GM21367 (cell line): ENCODE data around the gene EEF1A1.
"Not testable (repeated sequence)": the region's sequence is repeated elsewhere in the genome, so short reads cannot be mapped to it uniquely, and the experiment has no call there.

Experiments
- ATAC-seq: cut with Tn5 transposase; IDR thresholded peaks from one replicate; pipeline ENCODE4 v1.9.1; 2021; ENCODE audit not compliant: unreplicated experiment

The EEF1A1 gene

GRCh38 chr6:73520688-73521350 is at the start of gene EEF1A1:
Gene EEF1A1 (minus strand): TSS chr6:73521032. CDS start chr6:73520026, 1,006 bp downstream.
- ATAC-seq, result peak; percentile 58

GRCh38 chr6:73569121-73569520 is 48.3 kb upstream of the EEF1A1 start:
- no peak for ATAC-seq

GRCh38 chr6:73566954-73567591 is 46.2 kb upstream of the EEF1A1 start:
- ATAC-seq, result no peak

DNA sequence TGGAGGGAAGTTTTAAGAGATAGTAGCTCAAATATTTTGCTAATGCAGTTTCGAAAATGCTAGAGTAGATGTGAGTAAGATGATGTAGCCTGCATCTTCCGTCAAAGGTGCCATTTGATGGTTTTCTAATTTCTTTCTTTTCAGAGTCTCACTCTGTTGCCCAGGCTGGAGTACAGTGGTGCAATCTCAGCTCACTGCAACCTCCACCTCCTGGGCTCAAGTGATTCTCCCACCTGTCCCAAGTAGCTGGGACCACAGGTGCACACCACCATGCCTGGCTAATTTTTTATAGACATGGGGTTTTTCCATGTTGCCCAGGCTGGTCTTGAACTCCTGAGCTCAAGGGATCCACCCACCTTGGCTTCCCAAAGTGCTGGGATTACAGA is 45.6 kb upstream of the EEF1A1 start:
- not testable (repeated sequence) for ATAC-seq

DNA sequence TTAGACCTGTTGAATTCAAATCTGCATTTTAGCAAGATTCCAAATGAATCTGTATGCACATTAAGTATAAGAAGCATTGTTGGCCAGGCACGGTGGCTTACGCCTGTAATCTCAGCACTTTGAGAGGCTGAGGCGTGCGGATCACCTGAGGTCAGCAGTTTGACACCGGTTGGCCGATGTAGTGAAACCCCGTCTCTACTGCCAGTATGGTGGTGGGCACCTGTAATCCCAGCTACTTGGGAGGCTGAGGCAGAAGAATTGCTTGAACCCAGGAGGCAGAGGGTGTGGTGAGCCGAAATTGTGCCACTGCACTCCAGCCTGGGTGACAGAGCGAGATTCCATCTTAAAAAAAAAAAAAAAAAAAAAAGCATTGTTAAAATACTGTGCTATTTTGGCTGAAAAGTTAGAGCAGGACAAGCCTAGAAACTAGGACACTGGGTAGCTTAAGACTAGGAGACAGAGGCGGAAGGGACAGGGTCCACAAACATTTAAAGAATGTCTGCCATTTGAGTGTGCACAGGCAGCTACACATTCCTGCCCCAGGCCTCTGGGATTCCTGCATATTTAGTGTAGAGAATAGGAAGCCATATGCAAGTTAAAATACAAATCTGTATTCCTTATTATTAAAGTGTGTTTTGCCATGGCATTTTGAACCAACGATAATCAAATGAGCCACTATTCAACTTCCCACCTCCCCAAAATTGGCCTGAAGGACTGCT is 45.1 kb upstream of the EEF1A1 start:
- ATAC-seq, result no peak

DNA sequence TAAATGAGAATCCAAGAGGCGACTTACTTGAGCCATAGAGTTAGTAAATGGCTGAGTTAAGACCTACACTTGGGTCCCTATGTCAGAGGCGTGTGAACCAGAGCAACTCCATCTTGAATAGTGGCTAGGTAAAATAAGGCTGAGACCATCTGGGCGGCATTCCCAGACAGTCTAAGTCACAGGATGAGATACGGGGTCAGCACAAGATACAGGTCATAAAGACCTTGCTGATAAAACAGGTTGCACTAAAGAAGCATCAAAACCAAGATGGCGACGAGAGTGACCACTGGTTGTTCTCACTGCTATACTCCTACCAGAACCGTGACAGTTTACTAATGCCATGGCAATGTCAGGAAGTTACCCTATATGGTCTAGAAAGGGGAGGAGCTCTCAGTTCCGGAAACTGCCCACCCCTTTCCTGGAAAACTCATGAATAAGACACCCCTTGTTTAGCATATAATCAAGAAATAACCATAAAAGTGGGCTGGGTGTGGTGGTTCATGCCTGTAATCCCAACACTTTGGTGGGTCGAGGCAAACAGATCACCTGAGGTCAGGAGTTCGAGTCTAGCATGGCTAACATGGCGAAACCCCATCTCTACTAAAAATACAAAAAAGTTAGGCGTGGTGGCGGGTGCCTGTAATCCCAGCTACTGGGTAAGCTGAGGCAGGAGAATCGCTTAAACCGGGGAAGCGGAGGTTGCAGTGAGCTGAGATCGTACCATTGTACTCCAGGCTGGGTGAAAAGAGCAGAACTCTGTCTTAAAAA is 43.9 kb upstream of the EEF1A1 start:
- no peak for ATAC-seq

GRCh38 chr6:73562558-73562957 is 41.7 kb upstream of the EEF1A1 start:
- no peak for ATAC-seq

DNA sequence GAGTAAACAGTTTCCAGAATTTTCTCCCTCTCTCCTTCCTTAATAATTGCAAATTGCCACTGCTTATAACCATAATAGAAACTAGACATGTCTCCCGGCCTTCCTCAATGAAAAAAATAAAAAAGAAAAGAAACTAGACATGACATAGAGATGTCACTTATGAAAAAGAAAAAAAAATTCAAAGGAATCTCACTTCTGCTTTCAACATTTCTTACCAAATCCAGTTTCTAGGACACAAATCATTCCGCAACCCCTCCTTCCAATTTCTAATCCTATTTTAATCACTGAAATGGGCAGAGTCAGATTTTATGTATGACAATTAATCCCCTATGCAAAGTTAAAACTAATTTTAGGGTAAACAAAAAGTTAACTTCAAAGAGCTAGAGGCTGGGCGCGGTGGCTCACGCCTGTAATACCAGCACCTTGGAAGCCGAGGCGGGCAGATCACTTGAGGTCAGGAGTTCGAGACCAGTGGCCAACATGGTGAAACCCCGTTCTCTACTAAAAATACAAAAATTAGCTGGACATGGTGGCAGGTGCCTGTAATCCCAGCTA is 40.1 kb upstream of the EEF1A1 start:
- peak; percentile 47 for ATAC-seq

GRCh38 chr6:73560182-73560732 is 39.4 kb upstream of the EEF1A1 start:
- no peak for ATAC-seq

DNA sequence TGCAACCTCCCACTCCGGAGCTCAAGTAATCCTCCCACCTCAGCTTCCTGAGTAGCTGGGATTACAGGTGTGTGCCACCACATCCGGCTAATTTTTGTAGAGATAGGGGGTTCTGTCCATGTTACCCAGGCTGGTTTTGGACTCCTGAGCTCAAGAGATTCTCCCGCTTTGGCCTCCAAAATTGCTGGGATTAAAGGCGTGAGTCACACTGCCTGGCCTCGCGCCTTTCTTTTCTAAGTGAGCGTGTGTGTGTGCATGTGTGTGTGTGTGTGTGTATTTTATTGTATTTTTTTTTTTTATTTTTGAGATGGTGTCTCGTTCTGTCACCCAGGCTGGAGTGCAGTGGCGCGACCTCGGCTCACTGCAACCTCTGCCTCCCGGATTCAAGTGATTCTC is 38.6 kb upstream of the EEF1A1 start:
- ATAC-seq, result not testable (repeated sequence)

GRCh38 chr6:73558624-73559398 is 38.0 kb upstream of the EEF1A1 start:
- peak; percentile 58 for ATAC-seq

DNA sequence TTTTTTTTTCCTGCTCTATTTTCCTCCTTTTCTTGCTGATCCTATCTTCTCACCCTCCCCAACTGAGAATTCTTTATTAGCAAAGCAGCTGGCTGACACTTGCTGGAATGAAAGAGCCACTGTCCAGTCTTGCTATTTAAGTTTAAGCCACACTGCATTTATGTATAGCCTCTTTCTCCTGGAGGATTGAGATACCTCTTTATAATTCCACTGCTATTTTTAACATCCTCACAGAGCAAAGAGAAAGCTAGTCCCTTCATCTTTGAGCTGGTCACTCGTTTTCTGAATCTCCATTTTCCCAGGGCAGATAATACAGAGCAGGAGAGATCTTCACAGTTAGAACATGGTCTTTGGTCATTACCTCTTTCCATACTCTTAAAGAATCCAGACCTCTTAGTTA is 36.0 kb upstream of the EEF1A1 start:
- ATAC-seq, result no peak

DNA sequence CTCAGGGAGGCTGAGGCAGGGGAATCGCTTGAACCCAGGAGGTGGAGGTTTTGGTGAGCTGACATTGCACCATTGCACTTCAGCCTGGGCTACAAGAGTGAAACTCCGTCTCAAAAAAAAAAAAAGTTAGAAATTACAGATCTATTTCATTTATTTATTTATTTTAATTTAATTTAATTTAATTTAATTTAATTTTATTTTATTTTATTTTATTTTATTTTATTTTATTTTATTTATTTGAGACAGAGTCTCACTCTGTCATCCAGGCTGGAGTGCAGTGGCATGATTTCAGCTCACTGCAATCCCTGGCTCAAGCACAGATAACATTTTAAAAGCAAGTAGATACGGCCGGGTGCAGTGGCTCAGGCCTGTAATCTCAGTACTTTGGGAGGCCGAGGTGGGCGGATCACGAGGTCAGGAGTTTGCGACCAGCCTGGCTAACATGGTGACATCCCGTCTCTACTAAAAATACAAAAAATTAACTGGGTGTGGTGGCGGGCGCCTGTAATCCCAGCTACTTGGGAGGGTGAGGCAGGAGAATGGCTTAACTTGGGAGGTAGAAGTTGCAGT is 34.6 kb upstream of the EEF1A1 start:
- ATAC-seq, result not testable (repeated sequence)

- not testable (repeated sequence) for ATAC-seq
These were observed 30.3 kb upstream of the EEF1A1 start for GRCh38 chr6:73551115-73551514.

GRCh38 chr6:73548458-73549446 is 27.9 kb upstream of the EEF1A1 start:
- no peak for ATAC-seq

DNA sequence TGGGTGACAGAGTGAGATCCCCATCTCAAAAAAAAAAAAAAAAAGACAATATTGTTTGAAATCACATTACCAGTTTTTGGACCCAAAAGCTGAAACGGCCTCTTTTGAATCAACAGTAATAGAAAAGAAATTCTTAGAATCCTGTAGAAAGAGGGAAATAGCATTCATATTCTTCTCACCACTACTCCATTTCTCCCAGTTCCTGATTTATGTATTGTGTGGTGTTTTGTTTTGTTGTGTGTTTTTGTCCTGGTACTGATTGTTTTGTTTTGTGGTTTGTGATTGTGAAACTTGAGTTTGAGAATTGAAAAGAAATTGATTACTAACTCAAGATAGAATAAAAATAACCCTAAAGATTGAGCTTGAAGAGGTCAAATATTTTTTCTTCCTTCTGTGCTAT is 26.2 kb upstream of the EEF1A1 start:
- no peak for ATAC-seq

- no peak for ATAC-seq
These were observed 22.1 kb upstream of the EEF1A1 start for GRCh38 chr6:73542891-73543290.

GRCh38 chr6:73542481-73542880 is 21.6 kb upstream of the EEF1A1 start:
- not testable (repeated sequence) for ATAC-seq
